Right atrium auricular region (tissue), 2 donors: ENCODE measurements around the gene ITPR1. TPM values are rescaled to one million over a fixed set of nuclear protein-coding genes. Genes with fewer than 3 reads are reported as not detected.

ENCODE experiments used
- DNase-seq: peaks from one replicate; pipeline ENCODE4 v3.0.0-alpha.2; 2019; ENCODE audit warnings: low spot score
- H3K27ac ChIP-seq, 2 donors: fragments of 200-600 bp; sonication (generic); 1 replicate in 1 of 2; 2 replicates in 1 of 2; pipeline ENCODE4 v1.5.1; 2016 to 2019
- H3K27me3 ChIP-seq, 2 donors: fragments of 200-600 bp; sonication (generic); one replicate each; pipeline versions ENCODE4 v1.5.1 to v1.6.0; 2017 to 2019
- H3K36me3 ChIP-seq: fragments of 200-600 bp; sonication (generic); one replicate; pipeline ENCODE4 v1.5.1; 2016
- H3K4me1 ChIP-seq, 2 donors: fragments of 200-600 bp; sonication (generic); one replicate each; pipeline versions ENCODE4 v1.5.1 to v1.6.0; 2017 to 2019
- H3K4me3 ChIP-seq, 2 donors: fragments of 200-600 bp; sonication (generic); 1 replicate in 1 of 2; 2 replicates in 1 of 2; pipeline ENCODE4 v1.5.1; 2017 to 2019; ENCODE audit warnings: mild to moderate bottlenecking in 1 of 2, moderate library complexity in 1 of 2
- H3K9me3 ChIP-seq, 2 donors: fragments of 200-600 bp; sonication (generic); one replicate each; pipeline ENCODE4 v1.5.1; 2019
- CTCF ChIP-seq, 2 donors: fragments of 200-600 bp; sonication (generic); IDR thresholded peaks; one replicate each; pipeline ENCODE4 v1.5.1; 2019; ENCODE audit warnings: antibody characterized with exemption in 2 of 2
- total RNA-seq, 2 donors: library from RNA; depleted of rRNA; stranded (reverse); fragments of >200 nt; gene quantifications; one replicate each; pipeline ENCODE4 v1.1.0, GENCODE V29; 2016

ITPR1 gene
- total RNA-seq, 2 donors from 2014 or later, result 36.7 to 42.5 TPM

- H3K36me3 ChIP-seq, result no peaks in the 10 kb centered on the region
- TF ChIP-seq CTCF (IDR thresholded peaks at IDR 0.05), result no peak
- H3K27me3 ChIP-seq, result no peaks in the 10 kb centered on the region
- DNase-seq, result no peak
- no peak overlapping the region for H3K4me3 ChIP-seq
- peaks cover 0 to 48% of the 10 kb centered on the region in 2 donors for H3K4me1 ChIP-seq
- H3K9me3 ChIP-seq, result no peaks in the 10 kb centered on the region
- no peak overlapping the region for H3K27ac ChIP-seq
Measured at GRCh38 chr3:4508048-4508981, 15.2 kb downstream of the ITPR1 start.

GRCh38 chr3:4509043-4509442 lies 15.9 kb downstream of the ITPR1 start:
- TF ChIP-seq CTCF (IDR thresholded peaks at IDR 0.05), result no peak
- no peak overlapping the region for H3K4me3 ChIP-seq
- no peak for DNase-seq
- no peaks in the 10 kb centered on the region for H3K27me3 ChIP-seq
- H3K9me3 ChIP-seq, result no peaks in the 10 kb centered on the region
- no peak overlapping the region for H3K27ac ChIP-seq
- H3K36me3 ChIP-seq, result no peaks in the 10 kb centered on the region
- peaks cover 0 to 41% of the 10 kb centered on the region in 2 donors for H3K4me1 ChIP-seq

GRCh38 chr3:4509983-4510755 lies 17.0 kb downstream of the ITPR1 start:
- no peak for TF ChIP-seq CTCF (IDR thresholded peaks at IDR 0.05)
- no peak overlapping the region for H3K4me3 ChIP-seq
- peaks cover 0 to 37% of the 10 kb centered on the region in 2 donors for H3K4me1 ChIP-seq
- H3K27me3 ChIP-seq, result no peaks in the 10 kb centered on the region
- no peak overlapping the region for H3K27ac ChIP-seq
- H3K9me3 ChIP-seq, result no peaks in the 10 kb centered on the region
- DNase-seq, result no peak
- no peaks in the 10 kb centered on the region for H3K36me3 ChIP-seq

- no peak for DNase-seq
- no peak overlapping the region for H3K27ac ChIP-seq
- peaks cover 0 to 28% of the 10 kb centered on the region in 2 donors for H3K4me1 ChIP-seq
- H3K9me3 ChIP-seq, result no peaks in the 10 kb centered on the region
- H3K36me3 ChIP-seq, result no peaks in the 10 kb centered on the region
- H3K27me3 ChIP-seq, result no peaks in the 10 kb centered on the region
- no peak overlapping the region for H3K4me3 ChIP-seq
- no peak for TF ChIP-seq CTCF (IDR thresholded peaks at IDR 0.05)
Measured at GRCh38 chr3:4511491-4512262, 18.5 kb downstream of the ITPR1 start.

GRCh38 chr3:4512895-4513616 lies 19.9 kb downstream of the ITPR1 start:
- DNase-seq, result no peak
- no peak for TF ChIP-seq CTCF (IDR thresholded peaks at IDR 0.05)
- no peaks in the 10 kb centered on the region for H3K36me3 ChIP-seq
- no peak overlapping the region for H3K4me3 ChIP-seq
- no peaks in the 10 kb centered on the region for H3K9me3 ChIP-seq
- no peak overlapping the region for H3K27ac ChIP-seq
- no peaks in the 10 kb centered on the region for H3K27me3 ChIP-seq
- peaks cover 0 to 32% of the 10 kb centered on the region in 2 donors for H3K4me1 ChIP-seq
